HG02884 (cell line): ENCODE data around the gene SSR1.

ENCODE experiments used
- ATAC-seq: cut with Tn5 transposase; IDR thresholded peaks from one replicate; pipeline ENCODE4 v1.9.1; 2021; ENCODE audit warnings: mild to moderate bottlenecking, moderate library complexity; ENCODE audit not compliant: unreplicated experiment

Gene SSR1

GRCh38 chr6:7241709-7242645 lies 71.0 kb downstream of the SSR1 start:
- ATAC-seq, result no peak

GRCh38 chr6:7241160-7241559 lies 71.8 kb downstream of the SSR1 start:
- no peak for ATAC-seq

- ATAC-seq, result no peak
Observed at GRCh38 chr6:7240351-7240750, 72.6 kb downstream of the SSR1 start.

- ATAC-seq, result no peak
Observed at GRCh38 chr6:7239590-7239948, 73.4 kb downstream of the SSR1 start.

GRCh38 chr6:7238900-7239589 lies 74.0 kb downstream of the SSR1 start:
- ATAC-seq, result no peak

GRCh38 chr6:7238526-7238899 lies 74.5 kb downstream of the SSR1 start:
- no peak for ATAC-seq

- ATAC-seq, result no peak
Observed at GRCh38 chr6:7237653-7238188, 75.3 kb downstream of the SSR1 start.

GRCh38 chr6:7236306-7237209 lies 76.4 kb downstream of the SSR1 start:
- ATAC-seq, result peak; percentile 69

- ATAC-seq, result no peak
Observed at GRCh38 chr6:7235712-7236305, 77.2 kb downstream of the SSR1 start.

GRCh38 chr6:7234547-7234946 lies 78.5 kb downstream of the SSR1 start:
- ATAC-seq, result no peak

- ATAC-seq, result no peak
Observed at GRCh38 chr6:7232351-7232750, 80.6 kb downstream of the SSR1 start.

- ATAC-seq, result no peak
Observed at GRCh38 chr6:7230956-7231713, 81.9 kb downstream of the SSR1 start.

GRCh38 chr6:7230327-7230691 lies 82.7 kb downstream of the SSR1 start:
- no peak for ATAC-seq

- ATAC-seq, result no peak
Observed at GRCh38 chr6:7229376-7230326, 83.3 kb downstream of the SSR1 start.

- no peak for ATAC-seq
Observed at GRCh38 chr6:7228662-7229375, 84.2 kb downstream of the SSR1 start.

- no peak for ATAC-seq
Observed at GRCh38 chr6:7224731-7225130, 88.3 kb downstream of the SSR1 start.

GRCh38 chr6:7222197-7222596 lies 90.8 kb downstream of the SSR1 start:
- no peak for ATAC-seq

- no peak for ATAC-seq
Observed at GRCh38 chr6:7219310-7219709, 93.7 kb downstream of the SSR1 start.
